Osteoblast (primary cell): ENCODE measurements around the gene LSMEM2. TPM values are rescaled to one million over a fixed set of nuclear protein-coding genes. Genes with fewer than 3 reads are reported as not detected.

Source experiments
- DNase-seq: peaks from one replicate; pipeline ENCODE4 v3.0.0; 2011; ENCODE audit warnings: low spot score, mixed read lengths; ENCODE audit not compliant: insufficient read length; ENCODE audit errors: missing footprints
- H2AFZ ChIP-seq: 2 replicates; pipeline ENCODE4 v1.6.0; 2011; ENCODE audit warnings: mild to moderate bottlenecking, low read length
- H3K27ac ChIP-seq: 2 replicates; pipeline ENCODE4 v1.5.1; 2011; ENCODE audit warnings: mild to moderate bottlenecking, low read depth, low read length, moderate library complexity
- H3K27me3 ChIP-seq: 2 replicates; pipeline ENCODE4 v1.6.0; 2012; ENCODE audit warnings: mild to moderate bottlenecking, control low read depth, inconsistent platforms, low read length, moderate library complexity; ENCODE audit not compliant: insufficient read depth
- H3K36me3 ChIP-seq: 2 replicates; pipeline ENCODE4 v1.5.1; 2011; ENCODE audit warnings: mild to moderate bottlenecking, low read length, control low read depth, moderate library complexity; ENCODE audit not compliant: insufficient read depth
- H3K4me1 ChIP-seq: 2 replicates; pipeline ENCODE4 v1.5.1; 2011; ENCODE audit warnings: mild to moderate bottlenecking, low read length, control low read depth, moderate library complexity; ENCODE audit not compliant: insufficient read depth
- H3K4me2 ChIP-seq: 2 replicates; pipeline ENCODE4 v1.6.0; 2011; ENCODE audit warnings: mild to moderate bottlenecking, low read length; ENCODE audit not compliant: insufficient read depth
- H3K4me3 ChIP-seq: fragments of 200-600 bp; sonication (generic); 3 replicates; pipeline ENCODE4 v1.5.1; 2012; ENCODE audit warnings: mild to moderate bottlenecking, low read length, inconsistent platforms; ENCODE audit not compliant: insufficient read depth
- H3K79me2 ChIP-seq: 2 replicates; pipeline ENCODE4 v1.6.0; 2012; ENCODE audit warnings: mild to moderate bottlenecking, low read length, control low read depth, inconsistent platforms; ENCODE audit not compliant: insufficient read depth
- H3K9me3 ChIP-seq: 2 replicates; pipeline ENCODE4 v1.5.1; 2011; ENCODE audit warnings: low read depth, low read length, control low read depth
- H4K20me1 ChIP-seq: 2 replicates; pipeline ENCODE4 v1.6.0; 2012; ENCODE audit warnings: mild to moderate bottlenecking, low read length, control low read depth; ENCODE audit not compliant: insufficient read depth
- total RNA-seq: library from RNA; depleted of rRNA; stranded (reverse); fragments of >200 nt; gene quantifications from 2 replicates; pipeline ENCODE4 v1.2.3, GENCODE V29; 2012
- TF ChIP-seq, protein P1 (sequence below): IDR thresholded peaks from 2 replicates; pipeline ENCODE4 v1.5.1; 2011; ENCODE audit warnings: mild to moderate bottlenecking, low read depth, low read length, moderate library complexity; ENCODE audit errors: extremely low read depth

Gene LSMEM2
- total RNA-seq, 1 donor = not detected

DNA sequence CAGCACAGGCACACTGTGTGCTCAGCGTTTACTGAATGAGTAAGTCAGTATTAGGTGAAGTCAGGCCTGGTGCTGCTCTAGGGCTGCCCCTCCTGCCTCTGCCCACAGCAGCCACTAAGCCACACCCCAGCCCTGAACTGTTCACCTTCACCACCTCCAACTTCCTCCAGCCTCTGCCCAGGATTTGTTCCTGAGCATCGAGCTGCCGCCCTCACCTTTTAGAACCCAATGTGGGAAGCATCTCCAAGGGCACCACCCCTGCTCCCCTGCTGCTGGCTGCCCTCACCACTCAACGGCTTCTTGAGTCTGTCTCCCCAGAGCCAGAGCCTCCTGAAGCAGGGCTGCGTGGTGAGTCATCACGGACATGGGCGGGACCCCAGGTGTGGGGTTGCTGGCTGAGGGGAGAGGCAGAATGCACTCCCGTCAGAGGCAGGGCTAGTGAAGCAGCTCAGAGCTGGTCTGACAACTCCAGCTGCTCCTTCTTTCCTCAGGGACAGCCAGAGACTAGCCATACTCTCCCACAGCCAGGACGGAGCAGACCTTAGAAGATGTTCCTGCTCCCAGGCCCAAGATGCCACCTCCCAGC is 37.9 kb downstream of the LSMEM2 start:
- H3K9me3 ChIP-seq = no peaks in the 10 kb centered on the region

DNA sequence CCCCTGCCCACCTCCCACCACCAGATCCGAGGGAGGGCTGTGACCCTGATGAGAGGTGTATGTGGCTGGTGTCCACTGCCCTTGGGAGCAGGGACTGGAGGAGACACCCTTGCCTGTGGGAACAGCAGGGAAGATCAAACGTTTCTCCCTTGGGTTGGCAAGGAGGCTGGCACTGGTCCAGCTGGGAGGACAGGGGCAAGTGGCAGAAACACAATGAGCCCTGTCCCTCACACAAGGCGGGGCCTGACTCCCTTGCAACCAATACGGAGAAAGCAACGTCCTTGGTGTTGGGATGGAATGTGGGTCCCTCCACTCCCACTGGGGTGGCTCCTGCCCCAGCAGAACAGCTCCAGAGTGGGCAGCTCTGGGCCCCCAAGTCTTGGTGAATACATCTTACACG is 38.4 kb downstream of the LSMEM2 start:
- H3K4me2 ChIP-seq = no peak overlapping the region
- peaks cover 28% of the 10 kb centered on the region for H3K36me3 ChIP-seq
- H4K20me1 ChIP-seq = peaks cover 41% of the 10 kb centered on the region
- peak; percentile 75 for DNase-seq
- H3K27ac ChIP-seq = no peak overlapping the region
- no peaks in the 10 kb centered on the region for H3K27me3 ChIP-seq
- H3K79me2 ChIP-seq = peaks cover 31% of the 10 kb centered on the region
- H2AFZ ChIP-seq = no peak overlapping the region
- TF ChIP-seq, protein P1, sequence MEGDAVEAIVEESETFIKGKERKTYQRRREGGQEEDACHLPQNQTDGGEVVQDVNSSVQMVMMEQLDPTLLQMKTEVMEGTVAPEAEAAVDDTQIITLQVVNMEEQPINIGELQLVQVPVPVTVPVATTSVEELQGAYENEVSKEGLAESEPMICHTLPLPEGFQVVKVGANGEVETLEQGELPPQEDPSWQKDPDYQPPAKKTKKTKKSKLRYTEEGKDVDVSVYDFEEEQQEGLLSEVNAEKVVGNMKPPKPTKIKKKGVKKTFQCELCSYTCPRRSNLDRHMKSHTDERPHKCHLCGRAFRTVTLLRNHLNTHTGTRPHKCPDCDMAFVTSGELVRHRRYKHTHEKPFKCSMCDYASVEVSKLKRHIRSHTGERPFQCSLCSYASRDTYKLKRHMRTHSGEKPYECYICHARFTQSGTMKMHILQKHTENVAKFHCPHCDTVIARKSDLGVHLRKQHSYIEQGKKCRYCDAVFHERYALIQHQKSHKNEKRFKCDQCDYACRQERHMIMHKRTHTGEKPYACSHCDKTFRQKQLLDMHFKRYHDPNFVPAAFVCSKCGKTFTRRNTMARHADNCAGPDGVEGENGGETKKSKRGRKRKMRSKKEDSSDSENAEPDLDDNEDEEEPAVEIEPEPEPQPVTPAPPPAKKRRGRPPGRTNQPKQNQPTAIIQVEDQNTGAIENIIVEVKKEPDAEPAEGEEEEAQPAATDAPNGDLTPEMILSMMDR = no peak
- H3K4me1 ChIP-seq = peaks cover 14% of the 10 kb centered on the region
- no peaks in the 10 kb centered on the region for H3K9me3 ChIP-seq
- H3K4me3 ChIP-seq = no peak overlapping the region

More for the DNA sequence above, 37.9 kb downstream of the LSMEM2 start:
- H3K4me2 ChIP-seq = no peak overlapping the region
- no peak overlapping the region for H3K4me3 ChIP-seq
- peaks cover 31% of the 10 kb centered on the region for H3K79me2 ChIP-seq
- no peaks in the 10 kb centered on the region for H3K27me3 ChIP-seq
- no peak overlapping the region for H2AFZ ChIP-seq
- TF ChIP-seq, protein P1 = no peak
- H3K27ac ChIP-seq = no peak overlapping the region
- H4K20me1 ChIP-seq = peaks cover 41% of the 10 kb centered on the region
- peaks cover 28% of the 10 kb centered on the region for H3K36me3 ChIP-seq
- DNase-seq = peak; percentile 79
- H3K4me1 ChIP-seq = peaks cover 11% of the 10 kb centered on the region

DNA sequence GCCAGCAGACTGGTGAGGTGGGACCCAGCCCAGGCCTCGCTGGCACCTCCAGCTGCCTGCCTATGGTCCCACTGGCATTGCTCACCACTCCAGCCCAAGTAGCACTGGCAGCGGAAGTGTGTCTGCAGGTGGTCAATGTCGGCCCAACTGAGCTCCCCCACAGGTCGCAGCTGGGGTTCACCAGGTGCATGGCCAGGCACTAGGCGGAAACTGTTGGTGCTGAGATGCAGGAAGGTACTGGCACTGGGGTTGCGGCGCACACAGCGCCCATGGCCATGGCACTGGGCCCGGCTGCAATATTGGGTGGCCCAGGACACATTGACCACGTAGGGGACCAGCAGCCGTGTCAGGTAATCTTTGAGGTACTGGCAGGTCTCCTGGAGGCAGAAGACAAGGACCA is 39.3 kb downstream of the LSMEM2 start:
- no peak overlapping the region for H2AFZ ChIP-seq
- H3K4me2 ChIP-seq = no peak overlapping the region
- H3K4me3 ChIP-seq = no peak overlapping the region
- H3K9me3 ChIP-seq = no peaks in the 10 kb centered on the region
- peaks cover 41% of the 10 kb centered on the region for H4K20me1 ChIP-seq
- no peaks in the 10 kb centered on the region for H3K27me3 ChIP-seq
- peaks cover 14% of the 10 kb centered on the region for H3K4me1 ChIP-seq
- peaks cover 31% of the 10 kb centered on the region for H3K79me2 ChIP-seq
- peaks cover 28% of the 10 kb centered on the region for H3K36me3 ChIP-seq
- H3K27ac ChIP-seq = no peak overlapping the region
- no peak for DNase-seq
- TF ChIP-seq, protein P1 = no peak

DNA sequence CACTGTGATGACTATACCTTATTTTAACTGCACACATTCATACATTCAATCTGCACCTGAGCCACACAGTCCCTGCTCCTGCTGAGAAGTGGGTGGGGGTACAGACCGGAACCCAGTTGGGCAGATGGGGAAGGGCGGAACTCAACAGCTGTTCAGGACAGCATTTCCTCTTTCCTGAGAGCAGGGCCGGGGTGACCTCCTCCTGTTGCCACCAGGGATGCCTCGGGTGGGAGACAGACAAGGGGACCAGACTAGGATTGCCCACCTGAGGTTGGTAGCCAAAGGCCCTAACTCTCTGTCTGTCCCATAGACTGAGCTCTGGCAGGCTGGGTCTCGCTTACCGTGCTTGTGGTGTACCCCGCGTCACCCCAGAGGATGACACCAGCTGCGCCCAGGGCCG is 39.7 kb downstream of the LSMEM2 start:
- no peak overlapping the region for H3K4me2 ChIP-seq
- peaks cover 41% of the 10 kb centered on the region for H4K20me1 ChIP-seq
- no peak overlapping the region for H2AFZ ChIP-seq
- no peak for DNase-seq
- no peak overlapping the region for H3K4me3 ChIP-seq
- H3K27me3 ChIP-seq = no peaks in the 10 kb centered on the region
- H3K36me3 ChIP-seq = peaks cover 28% of the 10 kb centered on the region
- H3K27ac ChIP-seq = no peak overlapping the region
- peaks cover 31% of the 10 kb centered on the region for H3K79me2 ChIP-seq
- no peaks in the 10 kb centered on the region for H3K9me3 ChIP-seq
- TF ChIP-seq, protein P1 = no peak
- H3K4me1 ChIP-seq = peaks cover 14% of the 10 kb centered on the region
